Measurements from ENCODE around the gene HYAL2.
"Not testable (repeated sequence)": the region's sequence is repeated elsewhere in the genome, so short reads cannot be mapped to it uniquely, and the experiment has no call there.

HYAL2 gene

GRCh38 chr3:50274371-50275104 is 48.0 kb downstream of the HYAL2 start:
- Mint-ChIP-seq H3K27ac (peak overlapping the region; percentile 47), H3K9me3 (no peaks in the 10 kb centered on the region), H3K4me3 (peak overlapping the region; percentile 62), H3K27me3 (ENCODE audit: low read depth) (peaks cover 46% of the 10 kb centered on the region), H3K36me3 (ENCODE audit: low read depth) (no peaks in the 10 kb centered on the region), H3K4me1 (ENCODE audit: low read depth) (peaks cover 16% of the 10 kb centered on the region)
- DNase-seq (ENCODE audit: low spot score) = peak; percentile 73

- no peak for DNase-seq (ENCODE audit: low spot score)
- peaks cover 16% of the 10 kb centered on the region for H3K4me1 Mint-ChIP-seq (ENCODE audit: low read depth)
- H3K27ac Mint-ChIP-seq = no peak overlapping the region
- no peaks in the 10 kb centered on the region for H3K9me3 Mint-ChIP-seq
- H3K36me3 Mint-ChIP-seq (ENCODE audit: low read depth) = no peaks in the 10 kb centered on the region
- H3K27me3 Mint-ChIP-seq (ENCODE audit: low read depth) = peaks cover 46% of the 10 kb centered on the region
- H3K4me3 Mint-ChIP-seq = no peak overlapping the region
Measured at GRCh38 chr3:50273689-50274065, 48.9 kb downstream of the HYAL2 start.

- peaks cover 43% of the 10 kb centered on the region for H3K27me3 Mint-ChIP-seq (ENCODE audit: low read depth)
- peaks cover 16% of the 10 kb centered on the region for H3K4me1 Mint-ChIP-seq (ENCODE audit: low read depth)
- no peaks in the 10 kb centered on the region for H3K36me3 Mint-ChIP-seq (ENCODE audit: low read depth)
- no peaks in the 10 kb centered on the region for H3K9me3 Mint-ChIP-seq
- H3K27ac Mint-ChIP-seq = no peak overlapping the region
- peak; percentile 87 for DNase-seq (ENCODE audit: low spot score)
- H3K4me3 Mint-ChIP-seq = peak overlapping the region; percentile 80
Measured at GRCh38 chr3:50272911-50273688, 49.4 kb downstream of the HYAL2 start.

- H3K4me3 Mint-ChIP-seq; H3K27ac Mint-ChIP-seq; H3K9me3 Mint-ChIP-seq; H3K36me3 Mint-ChIP-seq (ENCODE audit: low read depth); DNase-seq (ENCODE audit: low spot score): not testable (repeated sequence)
- Mint-ChIP-seq H3K4me1 (ENCODE audit: low read depth) (peaks cover 16% of the 10 kb centered on the region), H3K27me3 (ENCODE audit: low read depth) (peaks cover 43% of the 10 kb centered on the region)
Measured at GRCh38 chr3:50272538-50272910, 50.0 kb downstream of the HYAL2 start.

- Mint-ChIP-seq H3K9me3 (no peaks in the 10 kb centered on the region), H3K27ac (peak overlapping the region; percentile 34), H3K4me3 (no peak overlapping the region), H3K4me1 (ENCODE audit: low read depth) (peaks cover 16% of the 10 kb centered on the region), H3K36me3 (ENCODE audit: low read depth) (no peaks in the 10 kb centered on the region), H3K27me3 (ENCODE audit: low read depth) (peaks cover 40% of the 10 kb centered on the region)
- DNase-seq (ENCODE audit: low spot score) = no peak
Measured at GRCh38 chr3:50271314-50271936, 51.1 kb downstream of the HYAL2 start.

- Mint-ChIP-seq H3K4me3 (no peak overlapping the region), H3K4me1 (ENCODE audit: low read depth) (peaks cover 13% of the 10 kb centered on the region), H3K36me3 (ENCODE audit: low read depth) (no peaks in the 10 kb centered on the region), H3K9me3 (no peaks in the 10 kb centered on the region), H3K27ac (no peak overlapping the region), H3K27me3 (ENCODE audit: low read depth) (peaks cover 38% of the 10 kb centered on the region)
- no peak for DNase-seq (ENCODE audit: low spot score)
Measured at GRCh38 chr3:50270422-50271224, 51.9 kb downstream of the HYAL2 start.

GRCh38 chr3:50269977-50270413 is 52.5 kb downstream of the HYAL2 start:
- Mint-ChIP-seq H3K27ac (no peak overlapping the region), H3K4me3 (no peak overlapping the region), H3K9me3 (no peaks in the 10 kb centered on the region), H3K4me1 (ENCODE audit: low read depth) (peaks cover 13% of the 10 kb centered on the region), H3K36me3 (ENCODE audit: low read depth) (no peaks in the 10 kb centered on the region), H3K27me3 (ENCODE audit: low read depth) (peaks cover 32% of the 10 kb centered on the region)
- no peak for DNase-seq (ENCODE audit: low spot score)

GRCh38 chr3:50269460-50269859 is 53.1 kb downstream of the HYAL2 start:
- Mint-ChIP-seq H3K4me3 (no peak overlapping the region), H3K9me3 (no peaks in the 10 kb centered on the region), H3K4me1 (ENCODE audit: low read depth) (peaks cover 10% of the 10 kb centered on the region), H3K27ac (no peak overlapping the region), H3K36me3 (ENCODE audit: low read depth) (no peaks in the 10 kb centered on the region), H3K27me3 (ENCODE audit: low read depth) (peaks cover 26% of the 10 kb centered on the region)
- no peak for DNase-seq (ENCODE audit: low spot score)

GRCh38 chr3:50268703-50269451 is 53.7 kb downstream of the HYAL2 start, which contains the start of gene SEMA3B:
TSS of gene SEMA3B (plus strand) at chr3:50269147. CDS start at chr3:50269241, 94 bp downstream.
- Mint-ChIP-seq H3K4me3 (no peak within 1 kb of the TSS), H3K36me3 (ENCODE audit: low read depth) (no peaks in the 10 kb centered on the region), H3K4me1 (ENCODE audit: low read depth) (peaks cover 5% of the 10 kb centered on the region), H3K9me3 (no peaks in the 10 kb centered on the region), H3K27me3 (ENCODE audit: low read depth) (peaks cover 21% of the 10 kb centered on the region), H3K27ac (no peak within 1 kb of the TSS)
- no peak for DNase-seq (ENCODE audit: low spot score)

GRCh38 chr3:50268276-50268675 is 54.3 kb downstream of the HYAL2 start:
- no peak for DNase-seq (ENCODE audit: low spot score)
- Mint-ChIP-seq H3K36me3 (ENCODE audit: low read depth) (no peaks in the 10 kb centered on the region), H3K4me3 (no peak overlapping the region), H3K4me1 (ENCODE audit: low read depth) (peaks cover 5% of the 10 kb centered on the region), H3K27me3 (ENCODE audit: low read depth) (peaks cover 18% of the 10 kb centered on the region), H3K27ac (no peak overlapping the region), H3K9me3 (no peaks in the 10 kb centered on the region)
